ENCODE results near the gene SPATA18.
A peak's percentile ranks its signal among the peaks of the same experiment; 100 is the strongest.
"Not testable (repeated sequence)": the region's sequence is repeated elsewhere in the genome, so short reads cannot be mapped to it uniquely, and the experiment has no call there.

SPATA18 gene

GRCh38 chr4:52107336-52107735 is 56.2 kb downstream of the SPATA18 start:
- peak; percentile 24 for DNase-seq (ENCODE audit: low read depth)

GRCh38 chr4:52107745-52108144 is 56.6 kb downstream of the SPATA18 start:
- DNase-seq (ENCODE audit: low read depth), result no peak

GRCh38 chr4:52110171-52110570 is 59.1 kb downstream of the SPATA18 start:
- DNase-seq (ENCODE audit: low read depth), result no peak

GRCh38 chr4:52111995-52112394 is 60.9 kb downstream of the SPATA18 start:
- no peak for DNase-seq (ENCODE audit: low read depth)

- DNase-seq (ENCODE audit: low read depth), result no peak
Measured at GRCh38 chr4:52112411-52112810, 61.3 kb downstream of the SPATA18 start.

GRCh38 chr4:52116641-52117040 is 65.5 kb downstream of the SPATA18 start:
- no peak for DNase-seq (ENCODE audit: low read depth)

GRCh38 chr4:52126226-52126625 is 75.1 kb downstream of the SPATA18 start:
- no peak for DNase-seq (ENCODE audit: low read depth)

GRCh38 chr4:52126966-52127365 is 75.9 kb downstream of the SPATA18 start:
- DNase-seq (ENCODE audit: low read depth), result no peak

GRCh38 chr4:52135171-52135570 is 84.1 kb downstream of the SPATA18 start:
- no peak for DNase-seq (ENCODE audit: low read depth)

GRCh38 chr4:52137152-52137551 is 86.0 kb downstream of the SPATA18 start:
- DNase-seq (ENCODE audit: low read depth), result not testable (repeated sequence)

- no peak for DNase-seq (ENCODE audit: low read depth)
Measured at GRCh38 chr4:52142816-52143215, 91.7 kb downstream of the SPATA18 start.

GRCh38 chr4:52143815-52144214 is 92.7 kb downstream of the SPATA18 start:
- no peak for DNase-seq (ENCODE audit: low read depth)

GRCh38 chr4:52144372-52144771 is 93.3 kb downstream of the SPATA18 start:
- DNase-seq (ENCODE audit: low read depth), result no peak

Data from HS-27A (cell line).